Globus pallidus (tissue), 1 donor: ENCODE results near the gene TMPRSS4.
A peak's percentile ranks its signal among the peaks of the same experiment; 100 is the strongest.

Source experiments
- DNase-seq: peaks from one replicate; pipeline ENCODE4 v3.0.0-alpha.2; 2015; ENCODE audit warnings: low spot score

The TMPRSS4 gene

GRCh38 chr11:118135051-118135795, 58.3 kb downstream of the TMPRSS4 start:
- no peak for DNase-seq

- DNase-seq = no peak
These were observed 58.9 kb downstream of the TMPRSS4 start for GRCh38 chr11:118135796-118136165.

DNA sequence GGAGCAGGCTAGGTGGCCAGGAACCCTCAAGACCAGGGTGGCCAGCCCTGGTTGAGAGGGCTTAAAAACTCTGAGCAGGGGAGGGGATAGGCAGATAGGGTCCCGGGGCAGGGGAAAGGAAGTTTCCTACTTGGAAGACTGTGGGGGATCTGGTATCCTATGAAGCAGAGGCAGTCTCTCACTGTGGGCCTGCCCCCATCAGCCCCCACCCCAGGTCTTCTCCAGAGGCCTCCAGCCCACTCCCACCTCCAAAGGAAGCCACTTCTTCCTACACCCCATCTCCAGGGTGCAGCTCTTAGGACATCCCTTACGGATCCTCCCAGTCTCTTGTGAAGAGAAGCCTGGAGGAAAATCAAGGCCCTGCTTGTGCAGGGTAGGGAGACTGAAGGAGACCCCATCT, 59.5 kb downstream of the TMPRSS4 start:
- DNase-seq = no peak

DNA sequence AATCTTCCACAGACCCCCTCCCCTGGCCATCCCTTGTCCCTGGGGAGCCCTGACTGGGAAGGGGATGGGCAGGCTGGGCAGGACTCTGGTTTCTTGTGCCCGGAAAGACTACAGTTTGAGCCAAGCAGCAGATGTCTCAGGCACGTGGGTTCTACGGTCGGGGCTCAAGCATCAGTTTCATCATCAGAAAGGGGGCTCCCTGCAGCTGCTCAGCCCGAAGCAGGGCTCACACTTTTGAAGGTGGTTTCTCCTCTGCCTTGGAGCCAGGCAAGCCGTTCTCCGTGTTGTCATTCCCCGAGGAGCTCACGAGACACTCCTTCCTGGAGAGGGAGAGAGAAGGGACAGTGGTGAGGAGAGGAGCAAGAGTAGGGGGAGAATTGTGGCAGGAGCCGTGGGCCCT, 59.9 kb downstream of the TMPRSS4 start:
- DNase-seq = no peak

GRCh38 chr11:118138839-118139420, 62.1 kb downstream of the TMPRSS4 start:
- DNase-seq = no peak

GRCh38 chr11:118139578-118139977, 62.7 kb downstream of the TMPRSS4 start:
- no peak for DNase-seq

DNA sequence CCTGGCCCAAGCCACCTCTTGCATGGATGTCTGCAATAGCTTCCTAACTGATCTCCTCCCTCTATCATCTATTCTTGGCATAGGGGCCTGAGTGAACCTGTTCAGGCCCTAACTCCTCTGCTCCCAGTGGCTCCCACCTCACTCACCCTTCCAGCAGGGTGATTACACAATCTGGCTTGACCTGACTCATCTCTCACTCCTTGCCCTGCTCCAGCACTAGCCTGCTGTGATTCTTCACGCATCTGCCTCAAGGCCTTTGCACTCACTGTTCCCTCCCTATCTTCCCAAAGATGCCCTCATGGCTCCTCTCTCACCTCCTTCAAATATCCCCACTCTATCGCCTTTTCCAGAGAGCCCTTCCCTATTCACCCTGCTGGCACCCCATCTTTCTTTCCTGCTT, 65.2 kb downstream of the TMPRSS4 start:
- DNase-seq = no peak

DNA sequence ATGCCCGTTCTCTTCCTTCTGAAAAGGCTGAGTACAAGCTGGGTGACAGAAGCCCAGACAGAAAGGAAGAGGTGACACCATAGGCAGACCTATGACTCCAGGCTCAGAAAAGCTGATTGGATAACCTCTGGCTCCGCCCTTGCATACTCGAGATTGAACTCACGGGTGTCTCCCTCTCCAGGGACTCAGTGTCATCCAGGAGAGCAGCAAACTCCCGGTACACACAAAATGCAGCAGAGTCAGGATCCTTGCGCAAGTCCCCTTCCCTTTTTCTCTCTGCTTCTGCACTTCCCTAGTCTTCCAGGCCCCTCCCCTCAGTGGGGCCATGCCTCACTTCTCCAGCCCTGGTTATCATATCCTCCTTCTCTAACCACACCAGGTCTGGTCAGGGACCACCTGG, 65.9 kb downstream of the TMPRSS4 start:
- peak; percentile 26 for DNase-seq

DNA sequence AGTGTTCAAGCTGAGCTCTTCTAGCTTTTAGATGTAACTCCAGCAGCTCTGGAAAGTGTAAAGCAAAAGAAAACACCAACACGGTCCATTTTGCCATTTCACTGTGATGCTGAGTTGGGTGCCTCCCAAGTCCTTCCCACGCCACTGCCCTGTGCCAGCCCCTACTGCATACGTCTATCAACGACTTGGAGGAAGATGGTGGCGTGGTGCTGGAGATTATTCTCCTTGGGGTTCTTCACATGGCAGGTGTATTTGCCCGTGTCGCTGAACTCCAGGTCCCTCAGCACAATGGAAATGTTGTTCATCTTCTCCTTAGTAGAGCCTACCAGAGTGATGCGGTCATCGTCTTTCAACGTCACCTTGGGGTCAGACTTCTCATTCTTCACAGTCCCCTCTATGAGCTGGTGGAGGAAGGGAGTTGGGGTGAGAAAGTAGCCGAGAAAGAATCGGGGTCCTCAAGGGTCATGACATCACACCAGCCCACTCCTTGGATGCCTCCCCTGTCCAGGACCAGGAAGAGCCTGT, 66.8 kb downstream of the TMPRSS4 start:
- DNase-seq = no peak

- no peak for DNase-seq
These were observed 67.7 kb downstream of the TMPRSS4 start for GRCh38 chr11:118144301-118145268.

- peak; percentile 71 for DNase-seq
These were observed 68.7 kb downstream of the TMPRSS4 start for GRCh38 chr11:118145285-118146227.

GRCh38 chr11:118146554-118146953, 69.7 kb downstream of the TMPRSS4 start:
- no peak for DNase-seq

GRCh38 chr11:118147502-118147901, 70.6 kb downstream of the TMPRSS4 start:
- no peak for DNase-seq

DNA sequence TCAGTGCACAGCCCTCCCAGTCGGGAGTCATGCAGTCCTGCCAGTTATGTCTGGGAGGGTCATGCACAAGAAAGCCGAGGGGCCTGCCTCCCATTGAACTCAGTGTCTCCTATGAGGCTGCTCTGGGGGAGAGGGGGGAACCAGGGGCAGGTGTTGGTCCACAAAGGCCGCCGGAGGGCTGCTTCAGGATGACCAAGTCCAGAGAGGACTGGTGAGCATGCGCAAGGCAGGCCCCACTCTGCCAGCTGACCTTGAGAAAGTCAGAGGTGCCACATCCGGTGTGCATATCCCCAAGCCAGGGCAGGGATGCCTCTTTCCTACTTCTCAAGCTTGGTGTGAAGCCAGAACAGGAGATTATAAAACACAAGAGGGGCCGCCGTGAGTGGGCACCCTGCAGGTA, 71.4 kb downstream of the TMPRSS4 start:
- no peak for DNase-seq

GRCh38 chr11:118148856-118149255, 72.0 kb downstream of the TMPRSS4 start:
- no peak for DNase-seq

- no peak for DNase-seq
These were observed 72.6 kb downstream of the TMPRSS4 start for GRCh38 chr11:118149493-118149892.

DNA sequence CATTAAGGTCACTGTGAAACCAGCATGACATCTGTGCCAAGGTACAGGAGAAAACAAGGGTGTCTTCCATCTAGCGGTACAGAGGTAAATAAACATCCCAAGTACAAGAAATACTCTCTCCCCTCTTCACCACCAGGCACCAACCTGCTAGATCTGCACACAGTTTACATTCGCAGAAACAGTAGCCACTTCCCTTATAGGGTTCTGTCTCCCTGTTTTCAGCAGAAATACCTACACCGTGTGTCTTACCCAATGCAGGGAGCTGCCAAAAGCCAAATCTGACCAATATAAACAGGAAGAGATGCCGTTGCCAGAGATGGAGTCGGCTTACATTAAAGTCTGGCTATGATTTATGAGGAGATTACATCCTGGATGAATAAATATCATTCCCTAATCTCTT, 74.6 kb downstream of the TMPRSS4 start:
- DNase-seq = no peak

GRCh38 chr11:118152020-118152551, 75.2 kb downstream of the TMPRSS4 start:
- DNase-seq = no peak

- peak; percentile 45 for DNase-seq
These were observed 75.9 kb downstream of the TMPRSS4 start, which contains the start of gene SCN4B for GRCh38 chr11:118152552-118153471. Gene SCN4B, minus strand, starts transcription at chr11:118152823. Its CDS starts 150 bp downstream, at chr11:118152673.

GRCh38 chr11:118153516-118153915, 76.6 kb downstream of the TMPRSS4 start:
- no peak for DNase-seq
